Measurements from ENCODE around the gene IGF2BP2.
"Not testable (repeated sequence)": the region's sequence is repeated elsewhere in the genome, so short reads cannot be mapped to it uniquely, and the experiment has no call there.

Gene IGF2BP2

GRCh38 chr3:185797993-185798830, 26.6 kb downstream of the IGF2BP2 start:
- DNase-seq = no peak

GRCh38 chr3:185797108-185797881, 27.5 kb downstream of the IGF2BP2 start:
- DNase-seq = no peak

GRCh38 chr3:185796431-185797107, 28.3 kb downstream of the IGF2BP2 start:
- no peak for DNase-seq

- no peak for DNase-seq
These were observed 31.5 kb downstream of the IGF2BP2 start for GRCh38 chr3:185793381-185793780.

GRCh38 chr3:185792955-185793354, 31.9 kb downstream of the IGF2BP2 start:
- no peak for DNase-seq

- no peak for DNase-seq
These were observed 34.7 kb downstream of the IGF2BP2 start for GRCh38 chr3:185789891-185790830.

GRCh38 chr3:185789134-185789533, 35.7 kb downstream of the IGF2BP2 start:
- no peak for DNase-seq

- DNase-seq = no peak
These were observed 36.5 kb downstream of the IGF2BP2 start for GRCh38 chr3:185788292-185788691.

- DNase-seq = no peak
These were observed 37.6 kb downstream of the IGF2BP2 start for GRCh38 chr3:185786956-185787877.

- DNase-seq = not testable (repeated sequence)
These were observed 38.6 kb downstream of the IGF2BP2 start for GRCh38 chr3:185786258-185786657.

- no peak for DNase-seq
These were observed 40.5 kb downstream of the IGF2BP2 start for GRCh38 chr3:185784317-185784716.

GRCh38 chr3:185781759-185782158, 43.1 kb downstream of the IGF2BP2 start:
- DNase-seq = no peak

- DNase-seq = no peak
These were observed 45.4 kb downstream of the IGF2BP2 start for GRCh38 chr3:185779461-185779860.

- DNase-seq = no peak
These were observed 46.0 kb downstream of the IGF2BP2 start for GRCh38 chr3:185778821-185779220.

GRCh38 chr3:185778094-185778493, 46.7 kb downstream of the IGF2BP2 start:
- DNase-seq = no peak

- no peak for DNase-seq
These were observed 54.7 kb downstream of the IGF2BP2 start for GRCh38 chr3:185770109-185770508.

GRCh38 chr3:185768578-185768982, 56.3 kb downstream of the IGF2BP2 start:
- DNase-seq = not testable (repeated sequence)

GRCh38 chr3:185767002-185767688, 57.7 kb downstream of the IGF2BP2 start:
- DNase-seq = no peak

- no peak for DNase-seq
These were observed 58.4 kb downstream of the IGF2BP2 start for GRCh38 chr3:185766329-185767001.

GRCh38 chr3:185764980-185765370, 59.9 kb downstream of the IGF2BP2 start:
- DNase-seq = no peak

All from NCI-H2227 treated with DMSO at 0.1 percent for 48 hours (cell line).